Left lung (tissue), 10 donors: ENCODE results near the gene CHST13. TPM values are rescaled to one million over a fixed set of nuclear protein-coding genes. Genes with fewer than 3 reads are reported as not detected.
A peak's percentile ranks its signal among the peaks of the same experiment; 100 is the strongest.

Source experiments
- ATAC-seq: fragments of 200-7000 bp; cut with Tn5 transposase; one replicate; pipeline ENCODE4 v1.9.1; 2020; ENCODE audit warnings: moderate library complexity
- DNase-seq, 4 donors: peaks; one replicate each; pipeline ENCODE4 v3.0.0-alpha.2; 2013 to 2020
- H3K27ac ChIP-seq, 2 donors: fragments of 200-600 bp; sonication (generic) in 1 of 2; one replicate each; pipeline versions ENCODE4 v1.5.0 to v1.8.0; 2020 to 2021
- H3K27me3 ChIP-seq, 2 donors: fragments of 200-600 bp; sonication (generic) in 1 of 2; one replicate each; pipeline versions ENCODE4 v1.5.0 to v1.8.0; 2020 to 2021
- H3K36me3 ChIP-seq, 2 donors: fragments of 200-600 bp; sonication (generic) in 1 of 2; one replicate each; pipeline versions ENCODE4 v1.5.0 to v1.8.0; 2020 to 2021
- H3K4me1 ChIP-seq, 2 donors: fragments of 200-600 bp; one replicate each; pipeline ENCODE4 v1.8.0; 2021
- H3K4me3 ChIP-seq, 2 donors: fragments of 200-600 bp; sonication (generic) in 1 of 2; one replicate each; pipeline versions ENCODE4 v1.5.0 to v1.8.0; 2020 to 2021; ENCODE audit warnings: mild to moderate bottlenecking in 1 of 2
- H3K9me3 ChIP-seq, 2 donors: fragments of 200-600 bp; sonication (generic) in 1 of 2; one replicate each; pipeline versions ENCODE4 v1.5.0 to v1.8.0; 2020 to 2021
- intact Hi-C, 2 donors: fragments of 100-400 bp; cut with DNase I; formaldehyde crosslinking; loops; one replicate each; pipeline versions ENCODE4 v1.11.2 to v1.14.2; 2022
- polyA plus RNA-seq, 6 donors: library from polyadenylated mRNA; unstranded; fragments of 120-200 nt; gene quantifications; one replicate each; pipeline ENCODE4 v1.2.1, GENCODE V29; 2013; ENCODE audit not compliant: insufficient read length in 6 of 6
- total RNA-seq, 2 donors: library from RNA; stranded (reverse); fragmentation: NEBNext Ultra II Directional; extraction: Animal tissue kit (Norgen Biotek cat#: 25700); gene quantifications; one replicate each; pipeline ENCODE4 v1.2.1, GENCODE V29; 2021
- TF ChIP-seq, protein P1 (sequence below), 2 donors: fragments of 200-600 bp; sonication (generic) in 1 of 2; IDR thresholded peaks; one replicate each; pipeline versions ENCODE4 v1.5.0 to v1.8.0; 2021; ENCODE audit warnings: antibody characterized with exemption in 2 of 2
- donor health status: DM: no; HTN: yes; CAD: no.
- donor health status: DM: no; HTN: no; CAD: no.

The CHST13 gene
- total and polyA plus RNA-seq, 8 donors: 0.11 to 3.0 (median 0.24) TPM

DNA sequence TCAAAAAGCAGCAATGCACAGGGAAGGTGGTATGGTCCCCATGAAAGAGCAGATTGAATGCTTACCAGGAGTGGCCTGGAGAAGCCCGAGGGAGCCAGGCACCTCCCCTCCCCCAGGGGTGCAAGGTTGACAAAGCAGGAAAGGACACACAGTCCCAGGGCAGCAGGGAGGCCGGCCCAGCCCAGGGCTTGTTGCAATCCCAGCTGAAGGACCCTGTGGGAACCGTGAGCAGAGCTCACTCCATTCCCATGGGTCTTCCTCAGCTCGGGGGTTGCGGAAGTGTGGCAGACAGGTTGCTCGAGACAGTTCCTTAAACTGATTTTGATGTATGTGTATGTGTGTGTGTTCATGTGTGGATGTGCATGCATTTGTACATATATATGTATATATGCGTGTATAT, 22.2 kb upstream of the CHST13 start:
- Histone ChIP-seq H3K27me3 (peaks cover 0 to 20% of the 10 kb centered on the region in 2 donors), H3K4me1 (peaks cover 0 to 4% of the 10 kb centered on the region in 2 donors), H3K27ac (no peak overlapping the region), H3K36me3 (no peaks in the 10 kb centered on the region), H3K9me3 (no peaks in the 10 kb centered on the region), H3K4me3 (no peak overlapping the region)
- peak in 1 of 4 donors; percentile 75 for DNase-seq
- no peak for ATAC-seq
- intact Hi-C loops: no loop called here
- TF ChIP-seq, protein P1, sequence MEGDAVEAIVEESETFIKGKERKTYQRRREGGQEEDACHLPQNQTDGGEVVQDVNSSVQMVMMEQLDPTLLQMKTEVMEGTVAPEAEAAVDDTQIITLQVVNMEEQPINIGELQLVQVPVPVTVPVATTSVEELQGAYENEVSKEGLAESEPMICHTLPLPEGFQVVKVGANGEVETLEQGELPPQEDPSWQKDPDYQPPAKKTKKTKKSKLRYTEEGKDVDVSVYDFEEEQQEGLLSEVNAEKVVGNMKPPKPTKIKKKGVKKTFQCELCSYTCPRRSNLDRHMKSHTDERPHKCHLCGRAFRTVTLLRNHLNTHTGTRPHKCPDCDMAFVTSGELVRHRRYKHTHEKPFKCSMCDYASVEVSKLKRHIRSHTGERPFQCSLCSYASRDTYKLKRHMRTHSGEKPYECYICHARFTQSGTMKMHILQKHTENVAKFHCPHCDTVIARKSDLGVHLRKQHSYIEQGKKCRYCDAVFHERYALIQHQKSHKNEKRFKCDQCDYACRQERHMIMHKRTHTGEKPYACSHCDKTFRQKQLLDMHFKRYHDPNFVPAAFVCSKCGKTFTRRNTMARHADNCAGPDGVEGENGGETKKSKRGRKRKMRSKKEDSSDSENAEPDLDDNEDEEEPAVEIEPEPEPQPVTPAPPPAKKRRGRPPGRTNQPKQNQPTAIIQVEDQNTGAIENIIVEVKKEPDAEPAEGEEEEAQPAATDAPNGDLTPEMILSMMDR (IDR thresholded peaks at IDR 0.05): no peak

DNA sequence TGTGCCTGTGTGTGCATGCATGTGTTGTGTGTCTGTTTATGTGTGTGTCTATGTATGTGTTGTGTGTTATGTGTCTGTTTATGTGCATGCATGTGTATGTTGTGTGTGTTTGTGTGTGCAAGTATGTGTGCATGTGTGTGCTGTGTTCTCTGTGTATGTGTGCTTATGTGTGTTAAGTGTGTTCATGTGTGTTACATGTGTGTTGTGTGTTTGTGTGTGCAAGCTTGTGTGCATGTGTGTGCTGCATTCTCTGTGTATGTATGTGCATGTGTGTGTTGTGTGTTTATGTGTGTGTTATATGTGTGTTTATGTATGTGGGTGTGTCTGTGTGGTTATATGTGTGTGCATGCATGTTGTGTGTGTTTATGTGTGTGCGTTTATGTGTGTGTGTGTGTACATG, 21.3 kb upstream of the CHST13 start:
- DNase-seq (no peak), ATAC-seq (no peak)
- intact Hi-C loops: no loop called here
- Histone ChIP-seq H3K36me3 (no peaks in the 10 kb centered on the region), H3K27ac (no peak overlapping the region), H3K27me3 (peaks cover 0 to 20% of the 10 kb centered on the region in 2 donors), H3K4me1 (no peaks in the 10 kb centered on the region), H3K9me3 (no peaks in the 10 kb centered on the region), H3K4me3 (no peak overlapping the region)
- TF ChIP-seq, protein P1 (IDR thresholded peaks at IDR 0.05): no peak

DNA sequence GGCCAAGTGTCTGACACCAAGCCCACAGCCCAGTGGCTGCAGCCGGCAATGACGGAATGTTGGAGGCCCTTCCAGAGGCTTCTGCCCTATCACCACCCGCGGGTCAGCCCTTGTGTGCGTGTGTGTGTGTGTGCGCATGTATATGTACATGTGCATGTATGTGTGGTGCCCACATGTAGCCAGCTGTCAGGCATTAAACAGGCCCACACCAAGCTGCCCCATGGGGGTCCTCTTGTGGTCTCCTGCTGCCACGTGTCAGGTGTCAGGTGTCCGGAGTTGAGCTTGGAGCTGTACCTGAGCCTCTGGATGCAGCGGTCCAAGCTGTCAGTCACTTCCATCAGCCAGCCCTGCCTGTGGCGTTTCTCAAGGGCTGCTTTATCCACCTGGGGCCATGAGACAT, 20.3 kb upstream of the CHST13 start:
- intact Hi-C loops: no loop called here
- no peak overlapping the region for H3K4me3 ChIP-seq
- H3K9me3 ChIP-seq: no peaks in the 10 kb centered on the region
- H3K4me1 ChIP-seq: no peaks in the 10 kb centered on the region
- ATAC-seq: no peak
- H3K27ac ChIP-seq: no peak overlapping the region
- H3K36me3 ChIP-seq: no peaks in the 10 kb centered on the region
- peak in 1 of 4 donors; percentile 58 for DNase-seq
- TF ChIP-seq, protein P1 (IDR thresholded peaks at IDR 0.05): no peak
- H3K27me3 ChIP-seq: peaks cover 0 to 20% of the 10 kb centered on the region in 2 donors

DNA sequence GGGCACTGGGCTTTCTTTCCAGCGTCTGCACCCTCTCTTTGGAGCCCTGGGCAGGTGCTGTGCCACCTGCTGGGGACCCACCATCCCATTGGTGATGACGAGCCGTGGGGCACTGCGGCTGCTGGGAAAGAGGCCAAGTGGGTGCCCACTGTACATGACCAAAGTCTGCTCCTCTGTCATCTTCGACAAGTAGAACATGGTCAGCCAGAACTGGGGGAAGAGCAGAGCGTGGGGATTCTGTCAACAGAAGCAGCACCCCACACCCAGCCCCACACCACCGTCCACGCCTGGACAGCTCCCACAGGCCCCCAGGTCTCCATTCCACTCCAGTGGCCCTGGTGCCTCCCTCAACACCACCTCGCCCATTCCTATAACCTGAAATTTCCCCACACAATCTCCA, 16.1 kb upstream of the CHST13 start:
- H3K4me1 ChIP-seq: no peaks in the 10 kb centered on the region
- H3K36me3 ChIP-seq: no peaks in the 10 kb centered on the region
- intact Hi-C loops: no loop called here
- H3K27me3 ChIP-seq: peaks cover 0 to 20% of the 10 kb centered on the region in 2 donors
- H3K27ac ChIP-seq: no peak overlapping the region
- ATAC-seq (no peak), DNase-seq (peak in 1 of 4 donors; percentile 56)
- TF ChIP-seq, protein P1 (IDR thresholded peaks at IDR 0.05): no peak
- H3K4me3 ChIP-seq: no peak overlapping the region
- no peaks in the 10 kb centered on the region for H3K9me3 ChIP-seq

DNA sequence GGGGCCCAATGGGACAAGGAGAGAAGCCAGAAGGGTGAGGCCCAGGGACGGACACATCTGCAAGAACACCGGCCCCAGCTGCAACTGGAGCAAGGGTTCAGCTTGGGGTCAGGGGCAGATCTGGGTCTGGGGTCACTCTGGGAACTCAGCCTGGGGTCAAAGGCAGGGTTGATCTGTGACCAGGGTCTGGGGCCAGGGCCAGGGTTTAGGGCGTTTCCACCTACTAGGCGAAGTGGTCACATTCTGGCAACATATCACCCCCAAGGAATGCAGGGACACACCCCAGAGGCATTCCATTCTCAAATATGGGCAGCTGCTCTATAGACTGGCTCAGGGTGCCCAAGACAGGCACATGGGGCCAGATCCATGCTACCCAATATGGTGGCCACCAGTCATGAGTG, 15.4 kb upstream of the CHST13 start:
- H3K4me3 ChIP-seq: no peak overlapping the region
- TF ChIP-seq, protein P1 (IDR thresholded peaks at IDR 0.05): no peak
- H3K27me3 ChIP-seq: peaks cover 0 to 18% of the 10 kb centered on the region in 2 donors
- H3K27ac ChIP-seq: no peak overlapping the region
- intact Hi-C loops: no loop called here
- DNase-seq (peak in 1 of 4 donors; percentile 58), ATAC-seq (peak; percentile 62)
- no peaks in the 10 kb centered on the region for H3K36me3 ChIP-seq
- no peaks in the 10 kb centered on the region for H3K4me1 ChIP-seq
- H3K9me3 ChIP-seq: no peaks in the 10 kb centered on the region
